OCI-LY1 (cell line): ENCODE data around the gene IL1RAPL1.

Source experiments
- H2AFZ ChIP-seq: fragments of 200-600 bp; sonication (generic), shearing (Covaris generic); 2 replicates; pipeline ENCODE4 v1.6.0; 2014; ENCODE audit warnings: antibody characterized with exemption, mild to moderate bottlenecking, low read length
- H3F3A ChIP-seq: fragments of 200-600 bp; sonication (generic), shearing (Covaris generic); 2 replicates; pipeline ENCODE4 v1.6.0; 2014; ENCODE audit warnings: mild to moderate bottlenecking, antibody characterized with exemption, low read length, moderate library complexity; ENCODE audit not compliant: insufficient read depth
- H3K27ac ChIP-seq: fragments of 200-600 bp; sonication (generic); 2 replicates; pipeline ENCODE4 v1.5.1; 2014; ENCODE audit warnings: low read length, mixed run types, mild to moderate bottlenecking, low read depth; ENCODE audit not compliant: poor library complexity, severe bottlenecking
- H3K27me3 ChIP-seq: fragments of 200-600 bp; sonication (generic); 2 replicates; pipeline ENCODE4 v1.6.0; 2014; ENCODE audit warnings: antibody characterized with exemption, mild to moderate bottlenecking, low read length, moderate library complexity; ENCODE audit not compliant: insufficient read depth
- H3K36me3 ChIP-seq: fragments of 200-600 bp; sonication (generic); 2 replicates; pipeline ENCODE4 v1.6.1; 2014; ENCODE audit warnings: mild to moderate bottlenecking, antibody characterized with exemption, low read length, moderate library complexity, mixed read lengths; ENCODE audit not compliant: insufficient read depth
- H3K4me1 ChIP-seq: fragments of 200-600 bp; sonication (generic); 2 replicates; pipeline ENCODE4 v1.5.1; 2014; ENCODE audit warnings: mild to moderate bottlenecking, low read length, moderate library complexity; ENCODE audit not compliant: insufficient read depth, severe bottlenecking
- H3K4me2 ChIP-seq: fragments of 200-600 bp; sonication (generic), shearing (Covaris generic); 2 replicates; pipeline ENCODE4 v1.6.1; 2014; ENCODE audit warnings: low read length
- H3K4me3 ChIP-seq: fragments of 200-600 bp; sonication (generic); 2 replicates; pipeline ENCODE4 v1.5.1; 2014; ENCODE audit warnings: low read length, low read depth, mild to moderate bottlenecking, mixed read lengths; ENCODE audit not compliant: poor library complexity, severe bottlenecking
- H3K79me2 ChIP-seq: fragments of 200-600 bp; shearing (Covaris generic); 2 replicates; pipeline ENCODE4 v1.6.1; 2016; ENCODE audit warnings: mixed run types, low read length, mixed read lengths; ENCODE audit not compliant: insufficient read depth
- H3K9ac ChIP-seq: fragments of 200-600 bp; sonication (generic), shearing (Covaris generic); 2 replicates; pipeline ENCODE4 v1.6.1; 2014; ENCODE audit warnings: mild to moderate bottlenecking, low read length, mixed read lengths
- H3K9me2 ChIP-seq: fragments of 200-600 bp; sonication (generic), shearing (Covaris generic); 2 replicates; pipeline ENCODE4 v1.6.1; 2014; ENCODE audit warnings: low read depth, mild to moderate bottlenecking, low read length, mixed read lengths
- H3K9me3 ChIP-seq: fragments of 200-600 bp; shearing (Covaris generic); 2 replicates; pipeline ENCODE4 v1.6.1; 2014; ENCODE audit warnings: low read length, mixed read lengths
- H4K20me1 ChIP-seq: fragments of 200-600 bp; sonication (generic), shearing (Covaris generic); 2 replicates; pipeline ENCODE4 v1.6.0; 2016; ENCODE audit warnings: mild to moderate bottlenecking, low read length; ENCODE audit not compliant: insufficient read depth
- EZH2 ChIP-seq: fragments of 200-600 bp; sonication (generic), shearing (Covaris generic); IDR thresholded peaks from 2 replicates; pipeline ENCODE4 v1.8.0; 2017; ENCODE audit warnings: borderline replicate concordance, mixed run types, mild to moderate bottlenecking, antibody characterized with exemption, low read length, moderate library complexity, mixed read lengths
- TF ChIP-seq, protein P1 (sequence below): fragments of 200-600 bp; sonication (generic), shearing (Covaris generic); IDR thresholded peaks from 2 replicates; pipeline ENCODE4 v1.5.1; 2017; ENCODE audit warnings: mild to moderate bottlenecking, antibody characterized with exemption, low read length, moderate library complexity, mixed read lengths

Gene IL1RAPL1

DNA sequence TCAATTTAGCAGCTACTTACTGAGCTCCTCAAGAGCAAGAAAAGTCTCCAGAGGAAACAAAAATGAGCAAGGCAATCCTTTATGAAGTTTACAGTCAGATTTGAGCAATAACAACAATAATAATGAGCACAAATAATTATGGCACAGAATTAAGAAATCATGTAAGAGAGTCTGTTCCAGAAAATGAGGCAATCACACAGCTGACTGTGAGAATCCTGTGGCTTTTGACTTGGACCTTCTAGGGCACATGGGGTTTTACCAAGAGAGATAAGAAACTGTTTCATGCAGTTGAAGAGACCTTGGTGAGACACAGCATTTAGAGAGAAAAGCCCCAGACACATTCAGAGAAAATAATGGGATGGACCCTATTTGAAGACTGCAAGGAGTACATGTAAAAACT, 1265.5 kb downstream of the IL1RAPL1 start:
- H4K20me1 ChIP-seq: no peaks in the 10 kb centered on the region
- no peaks in the 10 kb centered on the region for H3K79me2 ChIP-seq
- no peaks in the 10 kb centered on the region for H3F3A ChIP-seq
- H3K9me2 ChIP-seq: no peaks in the 10 kb centered on the region
- H3K4me3 ChIP-seq: no peak overlapping the region
- no peaks in the 10 kb centered on the region for H3K4me1 ChIP-seq
- no peak overlapping the region for H3K9ac ChIP-seq
- H2AFZ ChIP-seq: no peak overlapping the region
- no peak overlapping the region for H3K27ac ChIP-seq
- H3K9me3 ChIP-seq: no peaks in the 10 kb centered on the region
- H3K4me2 ChIP-seq: no peak overlapping the region
- H3K36me3 ChIP-seq: no peaks in the 10 kb centered on the region
- no peak for TF ChIP-seq EZH2
- TF ChIP-seq, protein P1, sequence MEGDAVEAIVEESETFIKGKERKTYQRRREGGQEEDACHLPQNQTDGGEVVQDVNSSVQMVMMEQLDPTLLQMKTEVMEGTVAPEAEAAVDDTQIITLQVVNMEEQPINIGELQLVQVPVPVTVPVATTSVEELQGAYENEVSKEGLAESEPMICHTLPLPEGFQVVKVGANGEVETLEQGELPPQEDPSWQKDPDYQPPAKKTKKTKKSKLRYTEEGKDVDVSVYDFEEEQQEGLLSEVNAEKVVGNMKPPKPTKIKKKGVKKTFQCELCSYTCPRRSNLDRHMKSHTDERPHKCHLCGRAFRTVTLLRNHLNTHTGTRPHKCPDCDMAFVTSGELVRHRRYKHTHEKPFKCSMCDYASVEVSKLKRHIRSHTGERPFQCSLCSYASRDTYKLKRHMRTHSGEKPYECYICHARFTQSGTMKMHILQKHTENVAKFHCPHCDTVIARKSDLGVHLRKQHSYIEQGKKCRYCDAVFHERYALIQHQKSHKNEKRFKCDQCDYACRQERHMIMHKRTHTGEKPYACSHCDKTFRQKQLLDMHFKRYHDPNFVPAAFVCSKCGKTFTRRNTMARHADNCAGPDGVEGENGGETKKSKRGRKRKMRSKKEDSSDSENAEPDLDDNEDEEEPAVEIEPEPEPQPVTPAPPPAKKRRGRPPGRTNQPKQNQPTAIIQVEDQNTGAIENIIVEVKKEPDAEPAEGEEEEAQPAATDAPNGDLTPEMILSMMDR: no peak
- H3K27me3 ChIP-seq: no peaks in the 10 kb centered on the region

DNA sequence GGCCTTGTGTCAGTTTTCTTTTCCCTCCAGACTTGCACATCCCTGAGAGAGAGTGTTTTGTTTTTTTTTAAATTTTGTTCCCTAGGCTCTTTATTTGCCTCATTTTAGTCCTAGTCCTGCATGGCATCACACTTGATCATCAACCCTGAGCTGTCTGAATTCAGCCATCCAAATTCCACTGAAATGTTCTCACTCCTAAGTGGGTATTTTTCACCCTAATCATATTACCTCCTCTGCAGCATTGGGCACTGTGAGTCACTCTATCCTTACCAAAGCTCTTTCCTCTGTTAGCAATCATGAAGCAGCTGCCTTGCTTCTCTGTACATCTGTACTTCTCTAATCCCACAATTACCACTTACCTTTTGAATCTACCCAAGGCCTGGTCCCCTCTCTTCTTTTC, 1271.5 kb downstream of the IL1RAPL1 start:
- no peaks in the 10 kb centered on the region for H4K20me1 ChIP-seq
- no peak for TF ChIP-seq EZH2
- TF ChIP-seq, protein P1: no peak
- H3K4me2 ChIP-seq: no peak overlapping the region
- H3K9ac ChIP-seq: no peak overlapping the region
- no peaks in the 10 kb centered on the region for H3K36me3 ChIP-seq
- H3K9me3 ChIP-seq: no peaks in the 10 kb centered on the region
- H3F3A ChIP-seq: no peaks in the 10 kb centered on the region
- H3K27me3 ChIP-seq: no peaks in the 10 kb centered on the region
- H3K4me1 ChIP-seq: no peaks in the 10 kb centered on the region
- no peak overlapping the region for H2AFZ ChIP-seq
- no peak overlapping the region for H3K4me3 ChIP-seq
- no peaks in the 10 kb centered on the region for H3K9me2 ChIP-seq
- H3K27ac ChIP-seq: no peak overlapping the region
- H3K79me2 ChIP-seq: no peaks in the 10 kb centered on the region

DNA sequence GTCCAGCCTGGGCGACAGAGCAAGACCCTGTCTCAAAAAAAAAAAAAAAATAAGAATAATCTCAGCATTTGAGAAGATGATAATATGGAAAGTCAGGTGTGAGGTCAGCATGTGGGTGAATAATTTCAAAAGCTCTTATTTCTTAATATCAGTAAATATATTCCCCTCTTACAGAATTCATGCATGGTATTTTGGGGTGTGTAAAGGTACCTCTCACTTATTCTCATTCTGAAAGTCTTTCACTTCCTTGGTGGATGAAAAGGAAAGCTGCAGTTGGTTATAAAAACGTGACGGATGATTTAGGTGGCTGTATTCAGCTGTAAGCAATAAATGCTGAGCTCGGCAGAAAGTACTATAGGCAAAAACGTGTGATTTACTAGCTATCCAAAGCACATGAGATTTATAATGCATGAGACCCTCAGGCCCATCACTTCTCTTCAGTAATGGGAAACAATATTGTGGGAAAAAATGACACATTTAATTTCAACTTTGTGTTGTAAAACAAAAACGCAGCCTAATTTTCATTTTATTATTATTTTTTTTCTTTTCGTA, 1275.0 kb downstream of the IL1RAPL1 start:
- H3F3A ChIP-seq: no peaks in the 10 kb centered on the region
- TF ChIP-seq, protein P1: no peak
- no peak for TF ChIP-seq EZH2
- H3K4me1 ChIP-seq: no peaks in the 10 kb centered on the region
- no peaks in the 10 kb centered on the region for H3K9me2 ChIP-seq
- no peaks in the 10 kb centered on the region for H4K20me1 ChIP-seq
- no peaks in the 10 kb centered on the region for H3K27me3 ChIP-seq
- H3K27ac ChIP-seq: no peak overlapping the region
- H3K9me3 ChIP-seq: no peaks in the 10 kb centered on the region
- no peak overlapping the region for H3K9ac ChIP-seq
- H3K79me2 ChIP-seq: no peaks in the 10 kb centered on the region
- no peak overlapping the region for H3K4me2 ChIP-seq
- no peaks in the 10 kb centered on the region for H3K36me3 ChIP-seq
- H2AFZ ChIP-seq: no peak overlapping the region
- no peak overlapping the region for H3K4me3 ChIP-seq
